ENCODE measurements around the gene OSBPL7. TPM values are rescaled to one million over a fixed set of nuclear protein-coding genes. Genes with fewer than 3 reads are reported as not detected.
A peak's percentile ranks its signal among the peaks of the same experiment; 100 is the strongest.

Gene OSBPL7
- total RNA-seq, 2 experiments from 2014 or later = 18.4 to 24.6 TPM

DNA sequence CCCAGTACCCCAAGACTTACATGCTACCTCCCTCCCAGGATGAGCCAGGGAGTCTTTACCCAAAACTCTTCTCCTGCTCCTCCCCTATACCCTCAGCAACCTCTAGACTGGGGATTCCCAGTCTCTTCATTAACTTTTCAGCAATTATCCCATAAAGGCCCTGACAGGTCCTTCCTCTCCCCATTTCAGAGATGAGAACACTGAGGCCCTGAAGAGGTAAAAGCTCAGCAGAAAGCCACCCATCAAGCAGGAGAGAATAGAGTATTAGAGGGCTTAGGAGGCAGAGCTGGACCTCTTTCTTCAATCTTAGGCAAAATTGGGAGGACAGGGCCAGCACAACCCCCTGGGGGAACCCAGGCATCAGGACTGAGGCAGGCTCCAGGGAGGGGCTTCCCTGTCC, 35.2 kb upstream of the OSBPL7 start:
- H3K4me1 Mint-ChIP-seq (ENCODE audit: low read depth) = peaks cover 8% of the 10 kb centered on the region
- CTCF ChIA-PET = interaction anchor here (0.8 to 1.9 kb wide), 5 partner anchors 9 to 217 kb away, joined by 3 to 8 read pairs (median 3); partner anchors contain the start of gene SCRN2
- no peak overlapping the region for H3K27ac Mint-ChIP-seq
- intact Hi-C loops (cut with micrococcal nuclease) = no loop called here
- H3K27me3 Mint-ChIP-seq (ENCODE audit: low read depth) = peaks cover 38% of the 10 kb centered on the region
- no peaks in the 10 kb centered on the region for H3K36me3 Mint-ChIP-seq (ENCODE audit: low read depth)
- no peak for DNase-seq
- H3K9me3 Mint-ChIP-seq = no peaks in the 10 kb centered on the region
- H3K4me3 Mint-ChIP-seq = no peak overlapping the region

- H3K9me3 Mint-ChIP-seq = no peaks in the 10 kb centered on the region
- no peaks in the 10 kb centered on the region for H3K36me3 Mint-ChIP-seq (ENCODE audit: low read depth)
- no peak for DNase-seq
- H3K27ac Mint-ChIP-seq = no peak overlapping the region
- intact Hi-C loops (cut with micrococcal nuclease) = no loop called here
- H3K4me3 Mint-ChIP-seq = no peak overlapping the region
- peaks cover 12% of the 10 kb centered on the region for H3K4me1 Mint-ChIP-seq (ENCODE audit: low read depth)
- H3K27me3 Mint-ChIP-seq (ENCODE audit: low read depth) = peaks cover 40% of the 10 kb centered on the region
- CTCF ChIA-PET = interaction anchor here (1.0 to 1.9 kb wide), 5 partner anchors 8 to 123 kb away, joined by 3 to 8 read pairs (median 3); partner anchors contain the start of gene SCRN2
These were observed 34.1 kb upstream of the OSBPL7 start for GRCh38 chr17:47855737-47856136.

- no peak overlapping the region for H3K27ac Mint-ChIP-seq
- intact Hi-C loops (cut with micrococcal nuclease) = no loop called here
- peaks cover 18% of the 10 kb centered on the region for H3K4me1 Mint-ChIP-seq (ENCODE audit: low read depth)
- H3K36me3 Mint-ChIP-seq (ENCODE audit: low read depth) = no peaks in the 10 kb centered on the region
- H3K9me3 Mint-ChIP-seq = no peaks in the 10 kb centered on the region
- no peak overlapping the region for H3K4me3 Mint-ChIP-seq
- DNase-seq = no peak
- CTCF ChIA-PET = interaction anchor here (1.0 to 14.9 kb wide), 3 partner anchors 10 to 35 kb away, joined by 3 to 460 read pairs (median 17); partner anchors contain the start of gene SP2
- H3K27me3 Mint-ChIP-seq (ENCODE audit: low read depth) = peaks cover 62% of the 10 kb centered on the region
These were observed 32.0 kb upstream of the OSBPL7 start for GRCh38 chr17:47853616-47854015.

DNA sequence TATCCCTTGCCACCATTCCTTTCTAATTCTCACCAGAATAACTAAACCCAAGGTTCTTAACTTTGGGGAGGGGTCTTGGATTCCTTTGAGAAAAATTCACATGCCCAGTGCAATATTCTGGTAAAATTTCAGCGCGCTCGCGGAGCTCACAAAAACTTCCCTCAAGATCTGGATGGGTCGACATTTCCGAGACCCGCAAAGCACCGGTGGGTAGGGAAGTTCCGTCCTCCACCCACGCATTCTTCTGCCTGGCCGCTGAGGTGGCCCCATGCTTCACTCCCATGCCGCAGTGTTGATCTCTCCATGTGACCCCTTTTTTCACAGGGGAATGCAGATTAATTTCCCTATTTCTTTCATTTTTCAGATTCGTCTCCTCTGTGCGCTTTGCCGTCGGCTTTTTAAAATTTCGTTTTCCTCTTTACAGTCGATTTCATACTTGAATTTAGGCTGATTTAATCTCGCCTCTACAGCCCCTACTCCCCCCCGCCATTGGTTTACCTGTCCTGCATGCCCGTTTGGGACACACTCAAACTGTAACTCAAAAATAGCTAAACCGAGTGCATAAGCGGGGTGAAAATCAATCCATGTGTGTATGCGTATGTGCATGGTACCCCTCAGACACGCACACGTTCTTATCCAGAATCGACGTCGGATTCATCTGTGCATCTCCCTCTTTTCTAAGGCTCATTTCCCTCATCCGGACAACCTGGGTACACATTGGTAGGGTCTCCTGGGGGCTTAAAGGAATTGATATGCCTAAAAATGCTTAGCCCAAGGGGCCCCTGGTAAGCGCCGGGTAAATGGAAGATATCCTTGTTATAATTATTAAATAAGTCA, 30.7 kb upstream of the OSBPL7 start:
- no peak overlapping the region for H3K27ac Mint-ChIP-seq
- no peak overlapping the region for H3K4me3 Mint-ChIP-seq
- H3K36me3 Mint-ChIP-seq (ENCODE audit: low read depth) = no peaks in the 10 kb centered on the region
- CTCF ChIA-PET = interaction anchor here (3.5 to 14.9 kb wide), 2 partner anchors 9 to 36 kb away, joined by 17 to 460 read pairs; partner anchors contain the start of gene SP2
- intact Hi-C loops (cut with micrococcal nuclease) = no loop called here
- no peaks in the 10 kb centered on the region for H3K9me3 Mint-ChIP-seq
- no peak for DNase-seq
- H3K27me3 Mint-ChIP-seq (ENCODE audit: low read depth) = peaks cover 68% of the 10 kb centered on the region
- H3K4me1 Mint-ChIP-seq (ENCODE audit: low read depth) = peaks cover 18% of the 10 kb centered on the region

DNA sequence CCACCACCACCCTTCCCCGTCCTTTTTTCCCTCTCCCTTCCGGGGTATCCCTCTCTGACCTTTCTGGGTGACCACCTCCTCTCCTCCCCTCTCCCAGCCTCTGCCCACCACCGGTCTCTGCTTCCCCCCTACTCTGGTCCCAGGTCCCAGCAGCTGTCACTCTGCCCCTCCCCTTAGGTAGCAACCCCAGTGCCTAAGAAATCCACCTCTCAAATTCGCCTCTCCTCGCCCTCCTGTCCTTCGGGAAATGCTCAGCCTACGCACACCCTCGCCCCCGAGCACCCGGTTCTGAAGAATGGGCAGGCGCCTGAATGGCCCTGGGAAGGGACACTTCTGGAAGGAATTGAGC, 30.1 kb upstream of the OSBPL7 start:
- intact Hi-C loops (cut with micrococcal nuclease) = no loop called here
- H3K27ac Mint-ChIP-seq = no peak overlapping the region
- no peak for DNase-seq
- H3K9me3 Mint-ChIP-seq = no peaks in the 10 kb centered on the region
- no peaks in the 10 kb centered on the region for H3K36me3 Mint-ChIP-seq (ENCODE audit: low read depth)
- no peak overlapping the region for H3K4me3 Mint-ChIP-seq
- H3K27me3 Mint-ChIP-seq (ENCODE audit: low read depth) = peaks cover 74% of the 10 kb centered on the region
- CTCF ChIA-PET = interaction anchor here (3.5 to 14.9 kb wide), 2 partner anchors 9 to 37 kb away, joined by 17 to 460 read pairs; partner anchors contain the start of gene SP2
- H3K4me1 Mint-ChIP-seq (ENCODE audit: low read depth) = peaks cover 23% of the 10 kb centered on the region

DNA sequence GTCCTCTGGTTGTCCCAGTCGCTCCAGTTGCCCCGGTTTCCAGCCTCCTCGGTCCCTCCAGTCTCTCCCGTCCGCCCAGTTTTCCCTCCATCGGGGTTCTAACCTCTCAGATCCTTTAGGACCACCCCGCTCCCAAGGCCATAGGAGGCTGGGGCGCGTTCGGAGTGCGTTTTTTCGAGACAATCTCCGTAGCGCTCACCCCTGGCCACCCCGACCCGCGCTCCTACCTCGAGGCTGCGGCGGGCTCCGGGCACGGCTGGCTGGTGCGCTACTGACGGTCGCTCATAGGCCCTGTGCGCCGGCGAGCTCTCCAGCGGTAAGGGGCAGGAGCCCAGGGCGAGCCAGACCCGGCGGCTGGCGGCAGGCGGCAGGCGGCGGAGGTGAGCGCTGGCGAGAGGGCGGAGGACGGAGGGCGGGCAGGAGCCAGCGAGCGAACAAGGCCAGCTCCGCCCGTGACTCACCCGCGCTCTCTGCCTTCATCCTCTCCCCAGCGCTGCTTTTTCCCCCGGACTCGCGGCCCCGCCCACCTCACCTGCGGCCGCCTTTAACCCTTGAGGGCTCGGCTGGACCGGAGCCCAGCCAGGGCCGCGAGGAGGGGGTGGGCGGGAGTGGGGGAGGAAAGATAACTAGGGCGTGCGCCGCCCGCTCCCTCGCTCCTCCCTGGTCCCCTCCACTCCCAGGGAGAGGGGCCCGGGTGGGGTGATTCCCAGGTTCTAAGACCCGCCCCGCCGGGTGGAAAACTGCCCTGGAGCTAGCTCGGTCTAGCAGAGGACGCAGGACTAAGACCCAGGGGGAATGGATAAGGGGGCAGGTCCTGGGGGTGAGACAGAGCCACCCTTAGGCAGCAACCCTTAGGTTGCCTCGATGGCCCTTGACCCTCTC, 29.3 kb upstream of the OSBPL7 start, which contains the start of gene SP6:
SP6 (minus strand) TSS at position 472 of the 882 bp plus-strand sequence. CDS start 2,734 bp downstream, outside the sequence.
- Mint-ChIP-seq H3K4me3 (peak within 1 kb of the TSS; percentile 17), H3K4me1 (ENCODE audit: low read depth) (peaks cover 23% of the 10 kb centered on the region), H3K36me3 (ENCODE audit: low read depth) (no peaks in the 10 kb centered on the region), H3K27me3 (ENCODE audit: low read depth) (peaks cover 81% of the 10 kb centered on the region), H3K27ac (no peak within 1 kb of the TSS), H3K9me3 (no peaks in the 10 kb centered on the region)
- CTCF ChIA-PET = interaction anchor here (0.6 to 14.9 kb wide), 5 partner anchors 8 to 224 kb away, joined by 4 to 460 read pairs (median 9); partner anchors contain the start of genes SCRN2 and SP2
- intact Hi-C loops (cut with micrococcal nuclease) = no loop called here
- peak; percentile 73 for DNase-seq

DNA sequence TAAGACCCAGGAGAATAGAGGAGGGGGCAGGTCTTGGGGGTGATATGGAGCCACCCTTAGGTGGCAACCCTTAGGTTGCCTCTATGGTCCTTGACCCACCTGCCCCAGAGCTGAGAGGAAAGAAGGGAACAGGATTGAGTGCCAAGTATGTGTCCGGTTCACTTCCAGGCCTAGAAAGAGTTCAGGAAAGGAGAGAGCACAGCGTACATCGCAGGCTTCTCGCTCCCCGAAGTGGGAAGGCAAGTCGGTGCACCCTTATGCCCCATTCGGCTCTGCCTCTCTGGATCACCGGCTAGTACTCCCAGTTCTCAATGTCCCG, 28.7 kb upstream of the OSBPL7 start:
- intact Hi-C loops (cut with micrococcal nuclease) = no loop called here
- CTCF ChIA-PET = interaction anchor here (0.6 to 14.9 kb wide), 6 partner anchors 7 to 224 kb away, joined by 3 to 460 read pairs (median 6); partner anchors contain the start of genes SCRN2 and SP2

DNA sequence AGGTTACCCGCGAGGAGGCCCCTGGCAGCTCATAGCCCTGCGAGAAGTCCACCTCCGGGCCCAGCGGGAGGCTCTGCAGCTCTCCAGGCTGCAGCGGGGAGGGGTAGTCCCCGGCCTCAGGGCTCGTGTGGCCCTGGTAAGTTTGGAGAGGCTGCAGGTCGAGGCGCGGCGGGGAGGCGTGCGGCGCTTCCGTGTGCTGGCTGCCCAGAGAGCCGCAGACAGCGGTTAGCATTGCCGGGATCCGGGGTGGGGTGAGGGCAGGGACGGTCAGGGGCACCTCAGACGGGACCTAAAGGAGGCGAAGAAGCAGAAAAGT, 26.6 kb upstream of the OSBPL7 start:
- peaks cover 24% of the 10 kb centered on the region for H3K4me1 Mint-ChIP-seq (ENCODE audit: low read depth)
- no peak overlapping the region for H3K4me3 Mint-ChIP-seq
- CTCF ChIA-PET = interaction anchor here (0.6 to 14.9 kb wide), 4 partner anchors 8 to 674 kb away, joined by 3 to 460 read pairs (median 6); partner anchors contain the start of gene SP2
- H3K36me3 Mint-ChIP-seq (ENCODE audit: low read depth) = no peaks in the 10 kb centered on the region
- no peak for DNase-seq
- H3K9me3 Mint-ChIP-seq = no peaks in the 10 kb centered on the region
- no peak overlapping the region for H3K27ac Mint-ChIP-seq
- intact Hi-C loops (cut with micrococcal nuclease) = loop anchor here (10.0 kb wide), 1 partner anchor 257 kb away; the partner anchor contains the start of genes CBX1 and SNX11
- H3K27me3 Mint-ChIP-seq (ENCODE audit: low read depth) = peaks cover 68% of the 10 kb centered on the region

More for the DNA sequence above, 28.7 kb upstream of the OSBPL7 start:
- DNase-seq = no peak
- H3K4me3 Mint-ChIP-seq = peak overlapping the region; percentile 17
- H3K27me3 Mint-ChIP-seq (ENCODE audit: low read depth) = peaks cover 82% of the 10 kb centered on the region
- no peaks in the 10 kb centered on the region for H3K36me3 Mint-ChIP-seq (ENCODE audit: low read depth)
- no peaks in the 10 kb centered on the region for H3K9me3 Mint-ChIP-seq
- H3K4me1 Mint-ChIP-seq (ENCODE audit: low read depth) = peaks cover 23% of the 10 kb centered on the region
- no peak overlapping the region for H3K27ac Mint-ChIP-seq

- H3K4me3 Mint-ChIP-seq = no peak overlapping the region
- no peak overlapping the region for H3K27ac Mint-ChIP-seq
- no peaks in the 10 kb centered on the region for H3K9me3 Mint-ChIP-seq
- CTCF ChIA-PET = interaction anchor here (0.6 to 14.9 kb wide), 7 partner anchors 9 to 674 kb away, joined by 3 to 460 read pairs (median 4); partner anchors contain the start of gene SP2
- H3K4me1 Mint-ChIP-seq (ENCODE audit: low read depth) = peaks cover 28% of the 10 kb centered on the region
- no peaks in the 10 kb centered on the region for H3K36me3 Mint-ChIP-seq (ENCODE audit: low read depth)
- peak; percentile 55 for DNase-seq
- intact Hi-C loops (cut with micrococcal nuclease) = loop anchor here (1.0 to 10.0 kb wide), 2 partner anchors 43 to 257 kb away; partner anchors contain the start of genes CBX1 and SNX11
- H3K27me3 Mint-ChIP-seq (ENCODE audit: low read depth) = peaks cover 63% of the 10 kb centered on the region
These were observed 26.0 kb upstream of the OSBPL7 start for GRCh38 chr17:47847341-47848197.

DNA sequence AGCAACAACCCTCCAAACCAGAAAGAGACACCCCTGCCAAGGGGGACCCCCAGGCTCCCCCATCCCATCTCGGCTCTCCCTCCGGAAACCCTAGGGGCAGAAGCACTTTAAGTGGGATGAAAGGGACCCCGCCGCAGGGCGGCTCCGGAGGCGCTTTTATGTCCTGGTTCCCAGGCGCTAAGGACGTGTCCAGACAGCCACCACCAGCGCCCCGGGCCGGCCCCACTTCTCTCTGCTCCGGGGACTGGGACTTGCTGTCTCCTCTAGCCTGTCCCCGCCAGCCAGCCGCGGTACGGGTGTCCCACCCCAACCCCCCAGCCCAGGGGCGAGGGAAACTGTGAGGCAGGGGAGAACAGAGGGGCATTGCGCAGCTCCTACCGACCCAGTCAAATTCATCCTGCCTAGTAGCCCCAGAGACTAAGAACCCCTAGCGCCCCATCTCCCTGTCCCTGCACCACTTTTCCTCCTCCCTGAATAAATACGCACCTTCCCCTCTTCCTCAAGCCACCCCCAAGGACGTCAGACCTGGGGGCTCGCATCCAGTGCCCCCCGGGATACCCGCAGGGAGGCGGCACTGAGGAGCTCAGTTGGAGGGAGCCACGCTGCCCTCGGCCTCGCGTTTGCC, 25.2 kb upstream of the OSBPL7 start:
- H3K36me3 Mint-ChIP-seq (ENCODE audit: low read depth) = no peaks in the 10 kb centered on the region
- peaks cover 28% of the 10 kb centered on the region for H3K4me1 Mint-ChIP-seq (ENCODE audit: low read depth)
- intact Hi-C loops (cut with micrococcal nuclease) = loop anchor here (1.0 to 10.0 kb wide), 2 partner anchors 43 to 258 kb away; partner anchors contain the start of genes CBX1 and SNX11
- H3K27me3 Mint-ChIP-seq (ENCODE audit: low read depth) = peaks cover 55% of the 10 kb centered on the region
- CTCF ChIA-PET = interaction anchor here (0.7 to 14.9 kb wide), 9 partner anchors 10 to 123 kb away, joined by 3 to 460 read pairs (median 3); partner anchors contain the start of gene SP2
- no peaks in the 10 kb centered on the region for H3K9me3 Mint-ChIP-seq
- no peak overlapping the region for H3K4me3 Mint-ChIP-seq
- DNase-seq = no peak
- no peak overlapping the region for H3K27ac Mint-ChIP-seq

DNA sequence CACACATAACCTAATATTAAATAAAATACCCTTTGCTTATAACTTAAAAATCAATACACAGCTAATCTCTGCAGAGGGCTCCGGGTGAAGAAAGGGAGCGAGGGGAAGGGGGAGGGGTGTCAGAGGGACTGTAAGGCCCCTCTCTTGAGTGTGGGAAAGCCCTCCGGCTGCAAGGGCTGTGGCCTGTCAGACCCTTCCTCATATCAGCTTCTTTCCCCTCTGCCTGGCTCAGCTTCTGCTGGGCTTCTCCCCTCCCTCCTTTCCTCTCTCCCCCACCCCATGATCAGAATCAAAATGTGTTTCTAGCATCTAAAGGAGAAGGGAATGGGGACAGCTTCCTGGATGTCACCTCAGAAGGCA, 24.1 kb upstream of the OSBPL7 start:
- no peak for DNase-seq
- Mint-ChIP-seq H3K27me3 (ENCODE audit: low read depth) (peaks cover 52% of the 10 kb centered on the region), H3K27ac (no peak overlapping the region), H3K36me3 (ENCODE audit: low read depth) (peaks cover 1% of the 10 kb centered on the region), H3K4me1 (ENCODE audit: low read depth) (peaks cover 33% of the 10 kb centered on the region), H3K4me3 (no peak overlapping the region), H3K9me3 (no peaks in the 10 kb centered on the region)
- intact Hi-C loops (cut with micrococcal nuclease) = loop anchor here (10.0 kb wide), 1 partner anchor 259 kb away; the partner anchor contains the start of genes CBX1 and SNX11
- CTCF ChIA-PET = interaction anchor here (0.7 to 14.9 kb wide), 4 partner anchors 10 to 191 kb away, joined by 3 to 460 read pairs (median 4); partner anchors contain the start of gene SP2
